HG02840 (cell line): ENCODE results near the gene KIF2C.
"Not testable (repeated sequence)": the region's sequence is repeated elsewhere in the genome, so short reads cannot be mapped to it uniquely, and the experiment has no call there.

Experiments used
- ATAC-seq: cut with Tn5 transposase; IDR thresholded peaks from one replicate; pipeline ENCODE4 v1.9.1; 2021; ENCODE audit warnings: mild to moderate bottlenecking, moderate library complexity, moderate number of reproducible peaks; ENCODE audit not compliant: unreplicated experiment, low FRiP score

KIF2C gene

DNA sequence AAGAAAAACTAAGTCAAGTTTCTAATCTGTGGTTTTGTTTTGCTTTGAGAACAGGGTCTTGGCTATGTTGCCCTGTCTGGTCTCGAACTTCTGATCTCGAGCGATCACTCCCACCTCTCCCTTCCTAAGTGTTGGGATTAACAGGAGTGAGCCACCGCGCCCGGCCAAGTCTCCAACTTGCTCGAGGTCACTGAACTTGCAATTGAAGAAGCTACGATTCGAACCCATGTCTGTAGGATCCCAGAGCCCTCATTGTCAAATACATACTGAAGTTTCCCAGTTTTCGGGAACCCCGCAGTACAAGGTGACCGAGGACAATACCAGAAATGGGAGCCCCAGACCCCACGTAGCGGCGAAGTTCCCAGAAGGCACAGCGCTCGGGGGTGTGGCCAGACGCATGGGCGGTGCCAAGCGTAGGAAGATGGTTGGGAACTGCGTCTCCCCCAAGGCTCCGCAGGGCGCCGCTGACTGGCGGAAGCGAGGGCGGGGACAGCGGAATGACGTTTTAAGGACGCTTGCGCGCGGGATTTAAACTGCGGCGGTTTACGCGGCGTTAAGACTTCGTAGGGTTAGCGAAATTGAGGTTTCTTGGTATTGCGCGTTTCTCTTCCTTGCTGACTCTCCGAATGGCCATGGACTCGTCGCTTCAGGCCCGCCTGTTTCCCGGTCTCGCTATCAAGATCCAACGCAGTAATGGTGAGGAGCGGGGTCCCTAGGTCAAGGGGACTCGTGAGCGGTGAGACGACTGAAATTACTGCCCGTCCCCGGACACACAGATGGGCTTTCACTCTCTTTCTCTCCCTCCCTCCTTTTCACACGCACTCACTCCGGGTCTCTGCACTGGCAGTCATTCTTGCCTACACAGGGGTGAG, at the start of gene KIF2C:
Gene KIF2C (plus strand): TSS at position 531 of the 872 bp plus-strand sequence. CDS start 96 bp downstream, at position 627.
- peak; percentile 92 for ATAC-seq

DNA sequence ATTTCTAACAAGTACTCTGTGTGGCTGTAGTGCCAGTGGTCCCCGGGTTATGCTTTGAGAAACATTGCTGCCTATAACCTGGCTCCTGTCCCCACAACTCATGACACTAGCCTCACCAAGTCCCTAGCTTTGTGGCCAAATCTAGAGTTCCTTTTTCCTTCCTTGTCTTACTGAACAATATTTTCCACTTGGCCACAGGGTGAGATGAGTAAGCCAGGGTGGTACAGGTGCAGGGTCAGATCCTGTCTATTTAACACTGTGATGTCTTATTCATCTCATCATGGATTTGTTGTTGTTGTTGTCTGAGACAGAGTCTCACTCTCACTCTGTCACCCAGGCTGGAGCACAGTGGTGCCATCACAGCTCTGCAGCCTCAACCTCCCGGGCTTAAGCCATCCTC, 46.5 kb upstream of the KIF2C start:
- no peak for ATAC-seq

DNA sequence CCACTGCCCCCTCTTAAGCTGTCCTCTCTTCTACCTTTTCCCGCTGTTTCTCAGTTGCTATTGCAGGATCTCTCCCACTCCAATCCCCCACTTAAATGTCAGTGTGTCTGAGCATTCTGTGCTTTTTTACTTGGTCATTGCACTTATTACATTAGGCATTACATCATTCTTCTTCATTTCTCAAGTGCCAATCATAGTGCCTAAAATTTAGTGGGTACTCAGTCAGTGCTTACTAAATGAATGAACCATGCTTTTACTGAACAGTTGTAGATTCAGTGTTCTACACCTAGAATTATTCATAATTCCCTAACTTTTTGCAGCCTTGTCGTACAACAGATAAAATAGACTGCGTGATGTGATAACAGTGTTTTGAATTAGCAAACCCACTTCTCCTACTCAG, 45.7 kb upstream of the KIF2C start:
- no peak for ATAC-seq

DNA sequence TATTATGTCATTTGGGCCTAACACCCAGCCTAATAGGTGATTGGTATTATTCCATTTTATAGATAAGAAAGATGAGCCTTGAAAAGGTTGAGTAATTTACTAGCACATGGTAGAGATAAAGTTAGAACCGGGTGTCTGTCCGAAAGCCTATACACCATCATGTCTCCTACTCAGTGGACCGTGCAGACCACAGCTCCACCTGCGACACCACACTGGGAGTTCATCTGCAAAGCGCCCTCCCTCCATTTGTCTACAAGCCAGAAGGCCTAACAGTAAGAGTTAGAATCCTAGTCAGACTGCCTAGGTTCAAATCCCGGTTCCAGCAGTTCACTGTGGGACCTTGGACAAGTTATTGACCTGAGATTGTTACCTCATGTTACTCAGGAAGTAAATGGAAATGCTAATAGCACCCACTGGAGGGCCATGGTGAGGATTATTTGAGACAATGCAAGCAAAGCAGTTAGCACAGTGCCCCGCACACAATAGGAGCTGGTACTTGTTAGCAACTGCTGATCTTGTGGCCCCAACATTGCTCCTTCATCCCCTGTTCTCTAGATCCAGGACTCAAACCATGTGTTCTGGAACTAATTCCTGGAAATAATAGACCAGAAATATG, 44.7 kb upstream of the KIF2C start:
- no peak for ATAC-seq

DNA sequence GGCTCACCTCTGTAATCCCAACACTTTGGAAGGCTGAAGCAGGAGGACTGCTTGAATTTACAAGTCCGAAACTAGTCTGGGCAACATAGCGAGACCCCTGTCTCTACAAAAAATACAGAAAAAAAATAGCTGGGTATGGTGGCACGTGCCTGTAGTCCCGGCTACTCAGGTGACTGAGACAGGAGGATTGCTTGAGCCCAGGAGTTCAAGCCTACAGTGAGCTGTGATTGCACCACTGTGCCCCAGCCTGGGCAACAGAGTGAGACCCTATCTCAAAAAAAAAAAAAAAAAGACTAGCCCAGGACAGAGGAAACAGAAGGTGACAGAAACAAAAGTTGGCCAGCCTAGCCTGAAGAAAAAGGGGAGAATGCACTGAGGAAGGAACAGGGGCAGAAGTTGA, 44.0 kb upstream of the KIF2C start:
- no peak for ATAC-seq

DNA sequence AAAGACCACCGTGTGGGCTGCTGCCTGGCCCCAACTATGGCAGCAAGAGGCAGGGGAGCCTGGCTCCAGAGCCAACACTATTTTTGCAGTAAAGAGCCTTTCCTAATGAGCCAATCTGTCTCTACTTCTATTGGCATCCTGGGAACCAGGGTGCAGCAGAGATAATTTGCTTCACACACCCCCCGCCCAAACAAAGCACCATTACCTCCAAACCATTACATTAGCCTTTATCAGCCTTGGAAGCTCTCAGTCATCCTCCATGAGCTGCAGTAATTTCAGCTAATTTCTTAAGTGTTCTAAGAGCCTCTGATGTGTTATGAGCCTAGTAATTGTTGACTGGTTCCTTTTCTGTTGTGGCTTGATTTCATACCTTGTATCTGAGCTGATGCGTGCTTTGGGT, 43.5 kb upstream of the KIF2C start:
- ATAC-seq: no peak

DNA sequence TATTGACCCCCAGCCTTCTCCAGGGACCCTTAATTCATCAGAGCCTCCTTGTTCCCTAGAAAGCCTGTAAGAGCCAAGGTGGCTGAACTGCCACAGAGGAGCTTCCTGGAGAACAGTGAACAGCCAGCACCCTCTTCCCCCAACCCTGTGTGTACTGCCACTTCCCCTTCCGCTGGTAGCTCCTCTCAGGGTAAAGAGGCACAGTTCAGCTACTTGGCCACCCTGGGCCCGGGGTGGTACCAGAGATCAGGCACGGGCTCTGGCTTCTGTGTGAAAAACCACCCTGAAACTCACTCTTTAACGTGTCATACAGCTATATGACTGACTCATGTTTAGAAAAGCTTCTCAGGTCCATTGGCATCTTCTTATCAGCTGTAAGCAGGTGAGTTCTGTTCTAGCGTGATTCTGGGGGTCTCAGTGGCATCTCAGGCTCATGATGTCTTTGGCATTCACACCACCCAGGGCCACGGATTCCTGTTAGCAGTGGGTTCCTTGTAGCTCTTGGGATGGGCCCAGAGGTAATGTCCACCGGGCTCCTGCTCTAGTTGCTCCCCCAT, 42.8 kb upstream of the KIF2C start:
- ATAC-seq: no peak

DNA sequence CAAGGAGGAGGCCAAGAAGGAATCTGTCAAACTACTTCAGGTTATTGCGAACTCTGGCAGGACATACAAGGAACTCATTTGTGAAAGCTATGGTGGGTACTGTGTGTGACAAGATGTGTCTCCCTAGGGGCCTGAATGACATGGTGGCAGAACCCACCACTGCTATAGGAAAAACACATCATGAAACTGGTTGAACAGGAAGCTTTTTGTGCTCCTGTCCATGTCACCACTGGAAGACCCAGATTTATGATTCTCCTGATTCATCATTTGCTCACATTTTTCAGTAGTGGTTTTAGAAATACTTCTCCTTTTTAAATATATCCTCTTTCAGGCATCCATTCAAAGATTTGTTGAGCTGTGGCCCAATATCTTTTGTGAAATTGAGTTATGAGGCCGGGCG, 41.5 kb upstream of the KIF2C start:
- ATAC-seq: no peak

DNA sequence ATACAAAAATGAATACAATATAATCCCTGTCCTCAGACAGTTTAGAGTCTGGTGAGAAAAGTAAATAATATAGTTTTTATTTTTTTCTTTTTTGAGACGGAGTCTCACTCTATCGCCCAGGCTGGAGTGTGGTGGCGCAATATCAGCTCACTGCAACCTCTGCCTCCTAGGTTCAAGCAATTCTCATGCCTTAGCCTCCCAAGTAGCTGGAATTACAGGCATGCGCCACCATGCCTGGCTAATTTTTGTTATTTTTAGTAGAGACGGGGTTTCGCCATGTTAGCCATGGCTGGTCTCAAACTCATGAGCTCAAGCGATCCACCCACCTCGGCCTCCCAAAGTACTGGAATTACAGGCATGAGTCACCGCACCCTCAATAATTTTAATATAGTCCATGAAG, 40.3 kb upstream of the KIF2C start:
- not testable (repeated sequence) for ATAC-seq

DNA sequence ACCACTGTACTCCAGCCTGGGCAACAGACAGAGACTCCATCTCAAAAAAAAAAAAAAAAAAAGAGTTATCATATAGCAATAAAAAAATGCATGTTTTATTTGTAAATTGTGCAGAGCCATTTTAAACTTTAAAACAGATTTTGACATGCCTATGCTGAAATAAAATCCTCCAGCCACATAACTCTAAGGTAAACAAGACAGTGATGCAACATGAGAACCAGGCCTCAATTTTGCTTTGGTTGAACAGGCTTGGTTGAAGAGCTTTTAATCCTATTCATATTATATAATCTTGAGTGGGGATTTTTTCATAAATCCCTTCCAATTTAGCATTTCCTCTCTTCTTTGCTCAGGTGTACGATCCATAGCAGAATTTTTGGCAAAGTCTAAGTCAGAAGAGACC, 39.1 kb upstream of the KIF2C start:
- no peak for ATAC-seq

DNA sequence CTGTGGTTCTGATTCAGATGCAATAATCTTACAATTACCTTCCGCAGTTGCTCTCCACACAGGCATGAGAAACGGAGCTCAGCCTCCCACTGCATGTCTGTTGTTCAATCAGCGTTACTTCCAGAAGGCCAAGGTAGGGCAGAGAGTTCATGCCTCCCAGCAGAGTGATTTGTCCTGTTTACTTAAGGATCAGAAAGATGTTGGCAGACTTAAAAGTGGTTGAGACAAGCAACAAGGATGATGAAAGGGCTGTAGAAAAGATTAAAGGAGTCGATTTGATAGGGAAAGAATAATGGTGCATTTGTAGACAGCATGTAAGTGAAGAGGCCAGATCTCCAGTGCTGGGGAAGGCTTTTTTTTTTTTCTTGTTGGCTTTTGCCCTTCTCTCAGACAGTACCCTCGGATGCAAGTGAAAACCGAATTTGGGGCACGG, 38.5 kb upstream of the KIF2C start:
- ATAC-seq: no peak

DNA sequence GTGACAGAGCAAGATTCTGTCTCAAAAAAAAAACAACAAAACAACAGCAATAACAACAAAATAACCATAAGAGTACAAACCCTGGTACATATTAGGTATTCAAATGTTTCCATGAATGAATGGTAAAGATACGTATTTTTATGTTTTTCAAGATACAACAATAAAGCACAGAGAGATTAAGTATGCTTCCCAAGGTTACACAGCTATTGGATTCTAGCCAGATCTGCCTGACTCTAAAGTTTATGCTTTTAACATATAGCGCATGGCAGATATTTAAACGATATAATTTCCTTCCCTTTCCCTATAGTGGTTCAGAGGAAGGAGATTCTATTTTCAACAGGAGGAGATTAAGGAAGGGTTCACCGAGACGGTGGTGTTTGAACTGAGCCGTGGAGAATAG, 34.2 kb upstream of the KIF2C start:
- ATAC-seq: no peak

DNA sequence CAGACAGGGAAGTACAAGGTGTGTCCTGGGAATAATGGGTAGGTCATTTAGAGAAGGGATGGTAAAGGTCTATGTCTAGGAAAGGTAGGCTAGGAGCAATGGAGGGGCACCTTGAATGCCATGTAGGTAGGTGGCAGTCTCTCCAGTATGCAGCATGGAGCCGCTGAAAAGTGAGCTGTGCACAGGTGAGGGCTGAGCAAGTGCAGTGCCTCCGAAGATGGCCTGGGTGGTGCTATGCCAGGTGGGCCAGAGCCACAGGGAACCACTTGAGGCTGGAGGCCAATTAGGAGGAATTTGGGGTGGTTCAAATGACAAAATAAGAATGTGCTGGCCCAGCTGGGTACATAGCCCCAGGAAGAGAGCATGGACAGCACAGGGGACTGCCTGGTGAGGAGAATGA, 33.7 kb upstream of the KIF2C start:
- ATAC-seq: no peak

DNA sequence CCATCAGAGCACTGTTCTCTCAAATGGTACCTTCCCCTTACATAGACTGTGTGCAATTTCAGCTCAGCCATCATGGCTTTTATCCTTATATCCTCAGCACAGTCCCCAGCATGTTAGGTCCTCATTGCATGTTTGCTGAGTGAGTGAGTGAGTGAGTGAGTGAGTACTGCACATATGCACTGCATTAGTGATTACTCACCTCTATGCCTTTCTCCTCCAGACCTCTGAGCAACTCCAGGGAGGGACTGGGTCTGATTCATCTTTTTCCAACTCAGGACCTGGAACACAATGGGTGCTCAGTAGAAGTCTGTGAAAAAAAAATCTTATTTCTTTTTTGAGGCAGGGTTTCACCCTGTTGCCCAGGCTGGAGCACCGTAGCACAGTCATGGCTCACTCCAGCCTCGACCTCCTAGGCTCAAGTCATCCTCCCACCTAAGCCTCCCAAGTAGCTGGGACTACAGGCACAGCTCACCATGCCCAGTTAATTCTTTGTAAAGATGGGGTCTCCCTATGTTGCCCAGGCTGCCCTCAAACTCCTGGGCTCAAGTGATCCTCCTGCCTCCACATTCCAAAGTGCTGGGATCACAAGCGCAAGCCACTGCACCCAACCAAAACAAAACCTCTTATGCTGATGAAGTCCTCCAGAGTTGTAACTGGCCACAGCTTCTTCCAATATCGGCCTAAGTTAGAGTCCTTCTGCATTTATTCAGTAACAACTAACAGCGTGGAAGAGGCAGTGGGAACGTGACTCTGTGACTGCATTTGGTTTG, 32.3 kb upstream of the KIF2C start:
- ATAC-seq: no peak

DNA sequence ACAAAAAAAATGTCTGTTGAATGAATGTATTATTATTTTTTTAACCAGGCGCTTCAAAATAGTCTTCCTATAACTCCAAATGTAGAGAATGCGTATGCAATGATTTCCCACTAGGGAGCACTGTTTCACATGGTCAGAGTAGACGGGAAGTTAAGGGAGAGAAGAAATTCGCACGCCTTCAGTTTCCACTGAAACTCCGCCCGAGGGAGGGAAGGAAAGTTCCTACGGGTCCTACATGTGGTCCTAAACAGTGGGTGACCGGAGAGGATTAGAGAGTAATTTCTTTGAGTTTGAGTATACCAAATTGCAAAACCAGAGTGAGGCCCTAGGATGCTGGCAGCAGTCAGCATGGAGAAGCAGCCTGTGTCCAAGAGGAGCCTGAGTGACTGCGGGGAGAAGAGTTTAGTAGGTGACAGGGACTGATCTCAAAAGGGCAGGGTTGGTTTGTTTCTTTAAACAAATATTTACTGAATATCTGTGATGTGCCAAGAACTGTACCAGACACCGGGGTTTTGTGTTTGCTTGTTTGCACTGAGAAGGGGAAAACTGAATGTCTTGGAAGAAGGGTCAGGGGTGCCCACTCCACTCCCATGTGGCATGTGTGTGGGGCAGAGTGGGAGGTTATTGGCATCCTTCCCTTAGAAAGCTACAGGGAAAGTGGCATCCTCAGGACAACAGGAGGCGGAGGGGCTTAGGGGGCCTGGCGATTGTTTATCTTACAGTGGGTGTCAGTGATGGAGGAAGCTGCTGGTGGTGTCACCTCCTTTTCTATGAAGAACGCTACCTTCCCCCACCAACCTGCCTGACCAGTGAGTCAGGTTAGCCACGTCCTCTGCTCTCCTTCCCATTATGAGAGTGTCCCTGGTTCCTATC, 31.4 kb upstream of the KIF2C start:
- ATAC-seq: no peak

DNA sequence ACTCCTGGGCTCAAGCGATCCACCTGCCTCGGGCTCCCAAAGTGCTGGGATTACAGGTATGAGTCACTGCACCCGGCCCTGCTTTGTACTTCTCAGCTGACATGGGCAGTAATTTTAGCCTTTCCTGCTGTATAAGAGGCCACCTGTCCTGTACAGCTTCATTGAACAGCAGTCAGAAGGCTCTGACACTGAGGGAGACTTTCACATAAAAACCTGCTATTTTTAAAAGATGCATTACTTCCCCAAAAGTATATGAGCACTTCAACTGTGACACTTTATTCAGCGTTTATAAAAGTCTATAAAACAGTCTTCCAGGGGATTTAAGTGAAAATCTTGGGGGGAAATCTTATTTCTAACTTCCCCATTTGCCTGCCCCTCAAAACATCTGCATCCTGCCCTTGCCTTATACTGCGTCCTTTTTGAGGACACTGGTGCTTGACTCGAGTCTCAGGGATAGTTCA, 26.3 kb upstream of the KIF2C start:
- ATAC-seq: no peak

DNA sequence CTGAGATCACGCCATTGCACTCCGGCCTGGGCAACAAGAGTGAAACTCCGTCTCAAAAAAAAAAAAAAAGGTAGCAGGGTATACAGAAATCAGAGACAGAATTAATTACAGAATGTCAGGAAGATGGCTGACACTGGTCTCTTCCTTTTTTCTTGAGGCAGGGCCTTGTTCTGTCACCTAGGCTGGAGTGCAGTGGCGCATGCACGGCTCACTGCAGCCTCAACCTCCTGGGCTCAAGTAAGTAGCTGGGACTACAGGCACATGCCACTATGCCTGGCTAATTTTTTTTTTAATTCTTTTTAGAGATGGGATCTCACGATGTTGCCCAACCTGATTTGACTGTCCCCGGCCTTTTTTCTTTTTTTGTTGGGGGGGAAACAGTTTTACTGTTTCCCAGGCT, 25.1 kb upstream of the KIF2C start:
- ATAC-seq: no peak

DNA sequence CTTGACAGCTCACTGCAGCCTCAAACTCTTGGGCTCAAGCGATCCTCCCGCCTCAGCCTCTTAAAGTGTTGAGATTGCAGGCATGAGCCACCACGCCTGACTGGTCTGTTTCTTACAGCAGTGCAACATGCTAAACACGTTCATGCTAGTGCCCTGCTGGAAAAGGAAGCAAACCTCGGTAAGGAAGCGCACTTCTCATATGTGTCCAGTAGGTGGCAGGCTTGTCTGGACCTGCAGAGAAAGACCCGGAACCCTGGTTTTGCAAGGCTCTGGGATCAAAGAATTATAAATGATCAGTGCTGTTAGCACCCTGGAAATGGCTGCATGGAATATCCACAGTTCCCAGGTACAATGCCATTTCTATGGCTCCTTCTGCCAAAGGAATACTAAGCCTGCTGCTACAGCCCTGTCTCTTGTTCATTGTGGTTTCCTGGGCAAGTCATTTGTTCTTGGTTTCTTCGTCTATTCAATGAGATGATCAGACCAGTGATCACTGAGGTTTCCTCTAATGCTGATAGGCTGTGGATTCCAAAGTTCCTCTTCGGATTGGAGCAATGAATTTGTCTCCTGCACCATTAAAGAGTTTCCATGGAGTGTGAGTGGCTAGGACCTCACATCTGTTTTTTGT, 24.6 kb upstream of the KIF2C start:
- ATAC-seq: no peak

DNA sequence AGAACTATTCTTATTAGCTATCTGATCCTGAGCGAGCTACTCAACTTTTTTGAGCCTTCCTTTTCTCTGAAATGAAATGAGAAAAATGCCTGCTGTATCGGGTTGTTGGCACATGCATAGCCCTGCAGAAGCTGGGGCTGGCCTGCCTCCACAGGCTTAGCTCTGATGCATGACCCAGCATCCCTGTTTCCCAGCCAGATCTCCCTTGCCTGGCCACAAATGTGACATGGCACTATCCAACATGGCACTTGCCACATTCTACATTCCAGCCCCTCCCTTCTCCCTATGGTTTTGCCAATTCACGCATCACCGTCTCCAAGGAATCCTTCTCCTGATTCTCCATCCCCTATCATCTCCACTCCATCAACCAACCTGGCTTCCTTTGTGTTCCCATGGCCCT, 22.5 kb upstream of the KIF2C start:
- no peak for ATAC-seq

DNA sequence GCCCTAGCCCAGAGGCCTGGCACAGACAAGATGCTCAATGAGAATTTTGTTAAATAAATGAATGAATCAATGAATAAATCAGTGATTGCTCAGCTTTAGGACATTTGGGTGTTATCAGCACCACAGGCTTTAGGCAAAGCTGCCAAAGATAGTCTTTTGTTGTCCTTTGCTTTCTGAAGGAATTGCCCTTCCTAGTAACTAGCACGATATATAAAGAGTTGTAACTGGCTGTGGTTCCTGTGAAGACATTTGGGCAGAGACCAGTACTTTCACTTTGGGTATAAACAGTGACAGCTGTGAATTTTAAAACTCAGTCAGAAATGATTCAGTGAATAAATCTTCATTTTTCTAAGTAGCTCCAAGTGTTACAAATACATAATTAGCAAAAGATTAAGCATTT, 22.0 kb upstream of the KIF2C start:
- no peak for ATAC-seq
